ENCODE results near the gene LOX.
A peak's percentile ranks its signal among the peaks of the same experiment; 100 is the strongest.

Gene LOX

GRCh38 chr5:122054266-122054665 lies 23.8 kb downstream of the LOX start:
- FAIRE-seq = no peak
- TF ChIP-seq POLR2A (IDR thresholded peaks at IDR 0.05; ENCODE audit: low read depth, low read length) = no peak
- no peak for DNase-seq (ENCODE audit: insufficient read length, low spot score)

- DNase-seq (ENCODE audit: insufficient read length, low spot score) = no peak
- TF ChIP-seq POLR2A (IDR thresholded peaks at IDR 0.05; ENCODE audit: low read depth, low read length) = no peak
- FAIRE-seq = no peak
Measured at GRCh38 chr5:122053181-122054109, 24.6 kb downstream of the LOX start.

DNA sequence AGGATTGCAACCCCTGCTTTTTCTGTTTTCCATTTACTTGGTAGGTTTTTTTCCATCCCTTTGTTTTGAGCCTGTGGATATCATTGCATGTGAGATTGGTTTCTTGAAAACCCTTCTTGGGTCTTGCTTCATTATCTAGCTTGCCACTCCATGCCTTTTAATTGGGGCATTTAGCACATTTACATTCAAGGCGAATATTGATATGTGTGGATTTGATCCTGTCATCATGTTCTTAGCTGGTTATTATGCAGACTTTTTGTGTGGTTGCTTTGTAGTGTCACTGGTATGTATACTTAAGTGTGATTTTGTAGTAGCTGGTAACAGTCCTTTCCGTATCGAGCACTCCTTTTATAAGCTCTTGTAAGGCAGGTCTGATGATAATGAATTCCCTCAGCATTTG lies 26.5 kb downstream of the LOX start:
- FAIRE-seq (no peak), DNase-seq (ENCODE audit: insufficient read length, low spot score) (no peak)
- TF ChIP-seq POLR2A (IDR thresholded peaks at IDR 0.05; ENCODE audit: low read depth, low read length) = no peak

GRCh38 chr5:122050959-122051358 lies 27.1 kb downstream of the LOX start:
- TF ChIP-seq POLR2A (IDR thresholded peaks at IDR 0.05; ENCODE audit: low read depth, low read length) = no peak
- FAIRE-seq = no peak
- no peak for DNase-seq (ENCODE audit: insufficient read length, low spot score)

DNA sequence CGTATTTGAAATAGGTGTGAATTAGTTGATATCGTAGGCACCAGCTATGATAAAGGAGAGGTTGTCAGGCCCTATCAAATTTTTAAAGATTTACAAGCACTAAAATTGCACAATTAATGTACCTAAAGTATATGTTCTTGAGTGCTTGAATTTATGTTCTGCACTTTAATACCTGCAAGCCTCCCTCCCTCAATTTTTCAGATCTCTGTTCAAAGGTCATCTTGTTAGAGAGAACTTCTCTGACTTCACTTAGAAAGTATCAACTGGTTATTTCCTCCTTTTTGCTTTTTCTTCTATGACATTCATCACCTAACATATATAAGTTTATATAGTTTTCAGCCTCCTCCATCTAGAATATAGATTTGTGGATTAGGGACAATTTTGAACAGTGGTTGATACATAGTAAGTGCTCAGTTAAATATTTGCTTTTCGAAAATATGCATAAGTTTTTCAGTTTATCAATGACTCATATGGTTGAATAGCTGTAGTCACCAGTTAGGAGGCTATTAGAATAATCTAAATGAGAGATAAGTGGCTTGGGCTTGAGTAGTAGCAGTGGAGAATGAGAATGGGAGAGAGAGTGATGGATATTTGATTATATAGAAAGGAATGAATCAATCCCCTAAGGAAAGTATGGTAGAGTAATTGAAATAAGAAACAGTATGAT lies 37.3 kb downstream of the LOX start:
- FAIRE-seq (no peak), DNase-seq (ENCODE audit: insufficient read length, low spot score) (no peak)
- no peak for TF ChIP-seq POLR2A (IDR thresholded peaks at IDR 0.05; ENCODE audit: low read depth, low read length)

- TF ChIP-seq POLR2A (IDR thresholded peaks at IDR 0.05; ENCODE audit: low read depth, low read length) = no peak
- no peak for FAIRE-seq
- DNase-seq (ENCODE audit: insufficient read length, low spot score) = no peak
Measured at GRCh38 chr5:122036326-122036725, 41.7 kb downstream of the LOX start.

DNA sequence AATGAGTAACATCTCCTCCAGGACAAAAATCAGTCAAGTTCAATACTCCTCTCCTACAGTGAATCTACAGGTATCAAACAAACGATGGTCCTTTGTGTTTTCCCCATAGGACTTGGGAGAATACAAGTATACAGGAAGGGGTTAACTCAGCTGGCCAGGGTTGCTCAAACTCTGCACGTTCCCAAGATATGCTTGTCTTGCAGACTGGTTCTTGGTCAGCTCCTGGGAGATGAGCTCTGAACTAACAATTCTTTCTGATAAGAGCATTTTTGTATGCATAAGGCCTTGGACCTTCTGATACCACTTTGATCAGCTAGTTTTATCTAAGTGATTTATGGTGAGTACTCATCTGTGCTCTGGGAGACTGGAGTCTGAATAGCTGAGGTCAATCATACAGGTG lies 42.1 kb downstream of the LOX start:
- FAIRE-seq (no peak), DNase-seq (ENCODE audit: insufficient read length, low spot score) (no peak)
- TF ChIP-seq POLR2A (IDR thresholded peaks at IDR 0.05; ENCODE audit: low read depth, low read length) = no peak

DNA sequence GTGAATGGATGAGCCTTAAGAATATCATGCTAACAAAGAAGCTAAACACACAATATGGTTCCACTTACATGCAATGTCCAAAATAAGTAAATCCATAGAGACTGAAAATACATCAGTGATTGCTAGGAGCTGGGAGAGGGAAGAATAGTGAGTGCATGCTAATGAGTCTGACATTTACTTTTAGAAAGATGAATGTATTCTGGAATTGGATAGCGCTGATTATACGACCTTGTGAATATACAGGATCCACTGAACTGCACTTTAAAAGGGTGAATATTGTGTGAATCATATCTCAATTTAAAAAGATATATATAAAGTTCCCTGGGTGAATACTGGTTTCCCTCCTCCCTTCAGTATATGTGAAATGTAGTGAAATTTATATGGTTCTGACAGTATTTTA lies 46.2 kb downstream of the LOX start:
- no peak for TF ChIP-seq POLR2A (IDR thresholded peaks at IDR 0.05; ENCODE audit: low read depth, low read length)
- no peak for FAIRE-seq
- DNase-seq (ENCODE audit: insufficient read length, low spot score) = no peak

DNA sequence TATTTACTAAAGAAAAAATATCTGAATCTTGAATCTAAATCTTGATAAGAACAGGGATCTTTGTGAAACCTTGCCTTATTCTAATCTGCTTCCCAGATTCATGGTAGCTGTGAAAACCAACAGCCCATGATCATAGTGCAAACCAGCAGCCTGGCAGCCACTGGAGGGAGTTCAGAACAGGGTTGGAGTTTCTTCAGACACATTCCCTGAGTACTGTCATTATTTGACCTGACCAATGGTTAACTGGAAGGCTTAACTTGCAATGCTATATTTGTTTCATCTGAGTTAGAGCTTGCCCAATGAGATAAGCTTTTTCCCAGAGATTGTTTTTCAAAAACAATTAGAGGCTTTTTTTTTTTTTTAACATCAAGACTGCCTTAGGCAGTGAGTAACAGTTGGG lies 47.8 kb downstream of the LOX start:
- DNase-seq (ENCODE audit: insufficient read length, low spot score) (no peak), FAIRE-seq (peak; percentile 15)
- no peak for TF ChIP-seq POLR2A (IDR thresholded peaks at IDR 0.05; ENCODE audit: low read depth, low read length)

DNA sequence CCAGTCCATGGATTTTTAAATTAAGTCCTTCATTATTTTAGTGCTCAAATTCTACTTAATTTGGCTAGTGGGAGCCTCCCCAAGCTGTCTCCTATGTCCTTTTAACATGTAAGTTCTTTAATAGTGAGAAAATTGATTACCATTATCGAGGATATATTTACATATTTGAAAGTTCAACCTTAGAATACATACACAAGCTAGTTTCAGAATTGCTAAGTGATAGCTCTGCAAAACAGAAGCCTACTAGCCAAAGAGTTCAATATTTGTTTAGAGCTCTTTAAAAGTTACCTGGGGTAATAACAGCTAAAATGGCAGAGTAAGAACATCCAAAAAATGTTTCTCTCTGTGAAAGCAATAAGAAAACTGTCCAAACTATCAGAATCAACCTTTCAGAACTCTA lies 48.2 kb downstream of the LOX start:
- no peak for DNase-seq (ENCODE audit: insufficient read length, low spot score)
- FAIRE-seq = no peak
- no peak for TF ChIP-seq POLR2A (IDR thresholded peaks at IDR 0.05; ENCODE audit: low read depth, low read length)

DNA sequence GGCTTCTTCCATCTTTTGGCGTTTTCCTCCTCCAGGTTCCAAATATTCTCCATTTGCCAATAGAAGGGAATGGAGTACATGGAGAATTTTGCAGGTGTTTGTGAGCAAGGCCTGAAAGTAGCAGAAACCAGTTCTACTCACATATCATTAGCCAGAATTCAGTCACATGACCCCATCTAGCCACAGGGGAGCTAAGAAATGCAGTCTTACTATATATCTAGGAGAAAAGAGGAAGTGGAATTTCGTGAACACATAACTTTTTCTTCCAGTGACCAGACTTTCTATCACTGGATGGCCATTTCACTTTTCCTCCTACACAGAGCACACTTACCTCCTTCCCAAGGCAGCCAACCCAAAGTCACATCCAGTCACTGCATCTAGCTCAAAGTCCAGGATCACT lies 55.1 kb downstream of the LOX start:
- no peak for TF ChIP-seq POLR2A (IDR thresholded peaks at IDR 0.05; ENCODE audit: low read depth, low read length)
- no peak for FAIRE-seq
- no peak for DNase-seq (ENCODE audit: insufficient read length, low spot score)

- peak; percentile 36 for FAIRE-seq
Measured at GRCh38 chr5:122019919-122020590, 58.0 kb downstream of the LOX start.

GRCh38 chr5:122015471-122015870 lies 62.6 kb downstream of the LOX start:
- TF ChIP-seq POLR2A (IDR thresholded peaks at IDR 0.05; ENCODE audit: low read depth, low read length) = no peak
- no peak for FAIRE-seq

More at GRCh38 chr5:122019919-122020590, 58.0 kb downstream of the LOX start:
- no peak for DNase-seq (ENCODE audit: insufficient read length, low spot score)
- no peak for TF ChIP-seq POLR2A (IDR thresholded peaks at IDR 0.05; ENCODE audit: low read depth, low read length)

DNA sequence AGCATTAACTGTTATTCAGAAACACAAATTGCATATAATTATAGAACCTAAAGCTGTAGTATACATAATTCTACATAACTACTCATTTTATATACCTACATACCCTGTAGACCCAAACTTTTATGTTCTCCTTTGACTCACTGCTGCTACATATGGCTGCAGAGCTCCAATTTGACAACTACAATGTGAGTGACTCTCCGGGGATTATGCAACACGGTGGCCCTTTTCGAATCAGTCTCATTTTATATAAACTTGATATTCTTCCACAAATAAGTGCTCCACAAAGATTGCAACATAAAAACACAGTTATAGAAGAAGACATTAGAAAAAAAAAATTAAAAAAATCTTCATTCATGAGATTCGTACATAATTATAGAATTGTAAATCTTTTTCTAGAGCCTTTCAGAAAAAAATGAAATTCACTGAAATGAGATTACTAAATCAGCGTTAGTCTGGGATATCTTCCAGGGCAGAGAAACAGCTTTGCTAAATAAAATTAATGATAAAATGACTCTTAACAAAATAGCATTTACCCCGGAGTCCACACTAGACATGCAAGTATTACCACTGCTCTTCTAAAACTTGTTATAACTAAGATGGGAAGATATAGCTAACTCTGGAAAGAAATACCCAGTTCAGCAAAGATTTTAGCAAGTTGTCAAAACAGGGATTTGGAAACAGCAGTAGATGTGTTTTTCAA lies 63.7 kb downstream of the LOX start:
- FAIRE-seq = no peak
- DNase-seq (ENCODE audit: insufficient read length, low spot score) = no peak
- no peak for TF ChIP-seq POLR2A (IDR thresholded peaks at IDR 0.05; ENCODE audit: low read depth, low read length)

More at GRCh38 chr5:122015471-122015870, 62.6 kb downstream of the LOX start:
- DNase-seq (ENCODE audit: insufficient read length, low spot score) = no peak

Measured in H54 (cell line).